A673 (cell line): ENCODE results near the gene ROR1. TPM values are rescaled to one million over a fixed set of nuclear protein-coding genes. Genes with fewer than 3 reads are reported as not detected.

Experiments used
- BruUV-seq: library from RNA; stranded (reverse); fragments of 400-500 nt; replicated peaks from 2 replicates; lab custom pipeline; 2021; lab: Mats Ljungman, UMichigan
- CTCF ChIA-PET: fragments of 300-600 bp; sonication (Branson Sonifier 250); formaldehyde crosslinking; loops from one replicate; lab custom pipeline; 2022; ENCODE audit warnings: antibody characterized with exemption; lab: Charles Lee
- POLR2A ChIA-PET: fragments of 300-600 bp; sonication (Branson Sonifier 250); formaldehyde crosslinking; loops from one replicate; lab custom pipeline; 2022; ENCODE audit warnings: antibody characterized with exemption; ENCODE audit not compliant: low non-redundant PET; lab: Charles Lee
- DNase-seq: peaks from one replicate; pipeline ENCODE4 v3.0.0-alpha.2; 2015; ENCODE audit warnings: low spot score
- H3K27ac ChIP-seq: fragments of 200-600 bp; sonication (generic); 2 replicates; pipeline ENCODE4 v1.5.1; 2016; ENCODE audit warnings: mixed run types, low read depth, mild to moderate bottlenecking, mixed read lengths, antibody characterized with exemption, low read length; ENCODE audit not compliant: poor library complexity, severe bottlenecking
- H3K27me3 ChIP-seq: fragments of 200-600 bp; sonication (generic); replicated peaks from 2 replicates; pipeline ENCODE4 v1.6.1; 2017; ENCODE audit warnings: mixed run types, low read depth, mild to moderate bottlenecking, mixed read lengths, antibody characterized with exemption, low read length; ENCODE audit not compliant: insufficient read depth, poor library complexity
- H3K36me3 ChIP-seq: fragments of 200-600 bp; sonication (generic); 2 replicates; pipeline ENCODE4 v1.6.1; 2016; ENCODE audit warnings: mixed run types, mild to moderate bottlenecking, mixed read lengths, antibody characterized with exemption, low read length; ENCODE audit not compliant: insufficient read depth, poor library complexity, severe bottlenecking
- H3K4me1 ChIP-seq: fragments of 200-600 bp; sonication (generic); 2 replicates; pipeline ENCODE4 v1.6.1; 2017; ENCODE audit warnings: mixed run types, mild to moderate bottlenecking, mixed read lengths, antibody characterized with exemption, low read length; ENCODE audit not compliant: insufficient read depth, poor library complexity, severe bottlenecking
- H3K4me3 ChIP-seq: fragments of 200-600 bp; sonication (generic); 2 replicates; pipeline ENCODE4 v1.5.1; 2016; ENCODE audit warnings: low read depth, mixed run types, mild to moderate bottlenecking, mixed read lengths, low read length; ENCODE audit not compliant: poor library complexity, severe bottlenecking
- H3K9me3 ChIP-seq: fragments of 200-600 bp; sonication (generic); 2 replicates; pipeline ENCODE4 v1.6.1; 2016; ENCODE audit warnings: mixed run types, low read depth, mild to moderate bottlenecking, mixed read lengths, antibody characterized with exemption, low read length; ENCODE audit not compliant: poor library complexity, severe bottlenecking
- EZH2 ChIP-seq: fragments of 200-600 bp; sonication (generic); IDR thresholded peaks from 2 replicates; pipeline ENCODE4 v1.6.1; 2017; ENCODE audit warnings: borderline replicate concordance, low read depth, mild to moderate bottlenecking, mixed read lengths, antibody characterized with exemption, low read length; ENCODE audit not compliant: poor library complexity, severe bottlenecking
- intact Hi-C: fragments of 100-400 bp; cut with micrococcal nuclease; formaldehyde crosslinking; loops from one replicate; pipeline ENCODE4 v1.10.0; 2022; ENCODE audit not compliant: unreplicated experiment
- total RNA-seq: library from RNA; stranded (reverse); gene quantifications from 2 replicates; pipeline ENCODE4 v1.2.3, GENCODE V29; 2021
- TF ChIP-seq, protein P1 (sequence below): fragments of 300-800, 200-600 bp; sonication (generic); conservative IDR thresholded peaks from 2 replicates; pipeline ENCODE4 v1.5.1; 2017; ENCODE audit warnings: low read depth, mild to moderate bottlenecking, antibody characterized with exemption, low read length, moderate library complexity, mixed read lengths

The ROR1 gene
- total RNA-seq, 1 experiment from 2014 or later, result 7.4 TPM

- Histone ChIP-seq H3K4me3 (no peak overlapping the region), H3K27ac (no peak overlapping the region), H3K4me1 (no peaks in the 10 kb centered on the region), H3K36me3 (no peaks in the 10 kb centered on the region), H3K27me3 (no peaks in the 10 kb centered on the region), H3K9me3 (no peaks in the 10 kb centered on the region)
- intact Hi-C loops, result no loop called here
- TF ChIP-seq EZH2, result no peak
- TF ChIP-seq, protein P1, sequence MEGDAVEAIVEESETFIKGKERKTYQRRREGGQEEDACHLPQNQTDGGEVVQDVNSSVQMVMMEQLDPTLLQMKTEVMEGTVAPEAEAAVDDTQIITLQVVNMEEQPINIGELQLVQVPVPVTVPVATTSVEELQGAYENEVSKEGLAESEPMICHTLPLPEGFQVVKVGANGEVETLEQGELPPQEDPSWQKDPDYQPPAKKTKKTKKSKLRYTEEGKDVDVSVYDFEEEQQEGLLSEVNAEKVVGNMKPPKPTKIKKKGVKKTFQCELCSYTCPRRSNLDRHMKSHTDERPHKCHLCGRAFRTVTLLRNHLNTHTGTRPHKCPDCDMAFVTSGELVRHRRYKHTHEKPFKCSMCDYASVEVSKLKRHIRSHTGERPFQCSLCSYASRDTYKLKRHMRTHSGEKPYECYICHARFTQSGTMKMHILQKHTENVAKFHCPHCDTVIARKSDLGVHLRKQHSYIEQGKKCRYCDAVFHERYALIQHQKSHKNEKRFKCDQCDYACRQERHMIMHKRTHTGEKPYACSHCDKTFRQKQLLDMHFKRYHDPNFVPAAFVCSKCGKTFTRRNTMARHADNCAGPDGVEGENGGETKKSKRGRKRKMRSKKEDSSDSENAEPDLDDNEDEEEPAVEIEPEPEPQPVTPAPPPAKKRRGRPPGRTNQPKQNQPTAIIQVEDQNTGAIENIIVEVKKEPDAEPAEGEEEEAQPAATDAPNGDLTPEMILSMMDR, result no peak
- no TSS peak for BruUV-seq
- ChIA-PET CTCF (no interaction called here), POLR2A (no interaction called here)
- no peak for DNase-seq
These were observed 195.7 kb downstream of the ROR1 start for GRCh38 chr1:63969441-63969901.

- Histone ChIP-seq H3K9me3 (no peaks in the 10 kb centered on the region), H3K36me3 (no peaks in the 10 kb centered on the region), H3K27ac (no peak overlapping the region), H3K4me3 (no peak overlapping the region), H3K4me1 (no peaks in the 10 kb centered on the region), H3K27me3 (no peaks in the 10 kb centered on the region)
- DNase-seq, result no peak
- TF ChIP-seq, protein P1, result no peak
- TF ChIP-seq EZH2, result no peak
- ChIA-PET POLR2A (no interaction called here), CTCF (no interaction called here)
- BruUV-seq, result no TSS peak
- intact Hi-C loops, result no loop called here
These were observed 197.7 kb downstream of the ROR1 start for GRCh38 chr1:63971557-63971956.

- no TSS peak for BruUV-seq
These were observed 199.2 kb downstream of the ROR1 start for GRCh38 chr1:63973005-63973419.

More at GRCh38 chr1:63973005-63973419, 199.2 kb downstream of the ROR1 start:
- POLR2A ChIA-PET, result no interaction called here
- CTCF ChIA-PET, result no interaction called here
- H3K4me3 ChIP-seq, result no peak overlapping the region
- no peak for TF ChIP-seq EZH2
- TF ChIP-seq, protein P1, result no peak
- no peaks in the 10 kb centered on the region for H3K9me3 ChIP-seq
- H3K4me1 ChIP-seq, result no peaks in the 10 kb centered on the region
- H3K36me3 ChIP-seq, result no peaks in the 10 kb centered on the region
- no peak for DNase-seq
- no peaks in the 10 kb centered on the region for H3K27me3 ChIP-seq
- intact Hi-C loops, result no loop called here
- no peak overlapping the region for H3K27ac ChIP-seq
